ENCODE measurements around the gene EVI2B.
"Not testable (repeated sequence)": the region's sequence is repeated elsewhere in the genome, so short reads cannot be mapped to it uniquely, and the experiment has no call there.

Gene EVI2B

GRCh38 chr17:31313982-31314781 lies at the start of gene EVI2B:
Gene EVI2B (minus strand): TSS chr17:31314054. CDS start chr17:31305609, 8,445 bp downstream.
- no peak for DNase-seq

- no peak for DNase-seq
Measured at GRCh38 chr17:31357839-31358394, 44.1 kb upstream of the EVI2B start.

- no peak for DNase-seq
Measured at GRCh38 chr17:31357091-31357490, 43.2 kb upstream of the EVI2B start.

GRCh38 chr17:31355935-31356334 lies 42.1 kb upstream of the EVI2B start:
- no peak for DNase-seq

GRCh38 chr17:31349454-31349853 lies 35.6 kb upstream of the EVI2B start:
- no peak for DNase-seq

- not testable (repeated sequence) for DNase-seq
Measured at GRCh38 chr17:31345191-31345747, 31.4 kb upstream of the EVI2B start.

GRCh38 chr17:31339906-31340661 lies 26.2 kb upstream of the EVI2B start:
- no peak for DNase-seq

- no peak for DNase-seq
Measured at GRCh38 chr17:31329221-31329620, 15.4 kb upstream of the EVI2B start.

GRCh38 chr17:31328160-31328535 lies 14.3 kb upstream of the EVI2B start:
- no peak for DNase-seq

GRCh38 chr17:31327534-31328159 lies 13.8 kb upstream of the EVI2B start:
- no peak for DNase-seq

- DNase-seq, result no peak
Measured at GRCh38 chr17:31323551-31323950, 9.7 kb upstream of the EVI2B start.

- DNase-seq, result no peak
Measured at GRCh38 chr17:31321966-31322365, 8.1 kb upstream of the EVI2B start.

- no peak for DNase-seq
Measured at GRCh38 chr17:31321481-31321880, 7.6 kb upstream of the EVI2B start, which contains the start of gene EVI2A. Gene EVI2A (minus strand): TSS chr17:31321622. CDS start chr17:31319013, 2,609 bp downstream.

- no peak for DNase-seq
Measured at GRCh38 chr17:31320791-31321190, 6.9 kb upstream of the EVI2B start.

- no peak for DNase-seq
Measured at GRCh38 chr17:31320241-31320640, 6.4 kb upstream of the EVI2B start.

GRCh38 chr17:31318851-31319661 lies 5.2 kb upstream of the EVI2B start:
- no peak for DNase-seq

GRCh38 chr17:31318298-31318801 lies 4.5 kb upstream of the EVI2B start:
- DNase-seq, result peak in 1 of 2 experiments; percentile 59

- DNase-seq, result no peak
Measured at GRCh38 chr17:31314782-31315100, 887 bp upstream of the EVI2B start.

- DNase-seq, result not testable (repeated sequence)
Measured at GRCh38 chr17:31312223-31312622, 1.6 kb downstream of the EVI2B start.

- no peak for DNase-seq
Measured at GRCh38 chr17:31311526-31311925, 2.3 kb downstream of the EVI2B start.

GRCh38 chr17:31310886-31311285 lies 3.0 kb downstream of the EVI2B start:
- no peak for DNase-seq

GRCh38 chr17:31310260-31310659 lies 3.6 kb downstream of the EVI2B start:
- no peak for DNase-seq

Data from cerebellar nuclear complex (tissue), 1 donor.